ENCODE results near the gene SNX22.

SNX22 gene

DNA sequence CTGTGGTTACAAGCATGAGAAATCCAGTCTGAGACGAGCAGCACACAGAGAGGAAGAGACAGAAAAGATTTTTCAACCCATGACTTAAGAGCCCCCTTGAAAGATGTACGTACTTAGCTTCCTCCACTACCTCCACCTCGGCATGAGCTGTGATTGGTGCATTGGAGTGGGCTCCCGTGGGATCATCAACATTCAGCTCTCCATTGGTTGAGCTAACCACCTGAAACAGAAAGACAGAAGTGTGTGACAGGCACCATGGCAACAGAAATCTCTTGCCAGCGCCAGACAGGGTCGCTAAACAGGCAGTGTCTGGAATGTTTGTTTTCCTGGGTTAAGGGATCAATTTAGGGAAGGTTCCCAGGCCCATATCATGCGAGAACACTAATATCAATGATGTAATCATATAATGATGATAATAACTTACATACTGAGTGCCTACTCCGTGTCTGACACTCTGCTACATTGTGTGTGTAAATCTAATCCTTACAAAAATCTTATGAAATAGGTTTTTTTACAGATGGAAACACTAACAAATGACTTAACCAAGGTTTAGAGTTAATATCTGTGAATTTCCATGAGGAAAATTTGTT, 28.8 kb downstream of the SNX22 start:
- Histone ChIP-seq H3K4me2 (ENCODE audit: low read length) (no peak overlapping the region), H3K23ac (ENCODE audit: low read length) (no peak overlapping the region), H2BK120ac (ENCODE audit: low read depth, low read length) (no peak overlapping the region), H3K4me3 (ENCODE audit: low read length) (no peak overlapping the region), H3K9ac (ENCODE audit: low read length) (no peak overlapping the region), H3K27me3 (ENCODE audit: insufficient read depth, low read length, poor library complexity) (no peaks in the 10 kb centered on the region), H3K4ac (ENCODE audit: low read depth, low read length) (no peak overlapping the region), H3K4me1 (ENCODE audit: control insufficient read depth, low read depth, low read length) (no peaks in the 10 kb centered on the region), H2BK5ac (ENCODE audit: low read length) (no peak overlapping the region), H3K79me1 (ENCODE audit: low read length) (no peaks in the 10 kb centered on the region), H3K56ac (ENCODE audit: low read length) (no peak overlapping the region), H3K27ac (ENCODE audit: low read depth, low read length) (no peak overlapping the region), H3K18ac (ENCODE audit: low read length) (no peak overlapping the region), H4K8ac (ENCODE audit: low read depth, low read length) (no peak overlapping the region), H4K5ac (ENCODE audit: low read length) (no peak overlapping the region), H2AK5ac (ENCODE audit: low read length) (no peak overlapping the region), H3K79me2 (ENCODE audit: control insufficient read depth, insufficient read depth, low read length) (no peaks in the 10 kb centered on the region), H3K36me3 (ENCODE audit: control insufficient read depth, insufficient read depth, low read length) (no peaks in the 10 kb centered on the region), H2BK15ac (replicated peaks; ENCODE audit: low read depth) (no peak overlapping the region)
- DNase-seq: peak; percentile 61
- no CpG with 5 or more reads among the region's 8 CpGs for WGBS (ENCODE audit: extremely low coverage, insufficient coverage, low lambda C conversion rate)

DNA sequence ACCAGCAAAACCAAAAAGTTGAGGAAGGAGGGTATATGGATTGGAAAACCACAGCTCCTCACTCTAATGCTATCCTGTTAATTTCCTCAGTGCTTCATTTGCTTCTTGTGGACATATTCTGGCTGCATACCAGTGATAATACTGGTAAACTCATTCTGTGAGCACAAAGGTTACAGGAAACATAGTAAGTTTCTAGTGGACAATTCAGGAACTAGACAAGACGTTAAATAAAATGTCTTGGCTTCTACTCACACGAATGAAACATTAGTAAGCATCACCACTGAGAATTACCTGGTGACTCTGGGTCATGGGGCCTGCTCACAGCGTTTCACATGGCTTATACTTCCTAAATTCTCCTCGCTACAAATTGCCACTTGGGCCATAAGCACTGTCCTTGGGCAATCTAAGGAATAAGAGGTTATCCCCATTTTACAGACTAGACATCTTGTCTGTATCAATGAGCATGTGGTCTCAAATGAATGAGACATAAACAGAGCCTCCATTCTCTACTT, 31.4 kb downstream of the SNX22 start:
- Histone ChIP-seq H2BK15ac (replicated peaks; ENCODE audit: low read depth) (no peak overlapping the region), H3K9ac (ENCODE audit: low read length) (no peak overlapping the region), H3K4me3 (ENCODE audit: low read length) (no peak overlapping the region), H3K4me2 (ENCODE audit: low read length) (no peak overlapping the region), H3K23ac (ENCODE audit: low read length) (no peak overlapping the region), H3K18ac (ENCODE audit: low read length) (no peak overlapping the region), H3K79me2 (ENCODE audit: control insufficient read depth, insufficient read depth, low read length) (no peaks in the 10 kb centered on the region), H3K27me3 (ENCODE audit: insufficient read depth, low read length, poor library complexity) (no peaks in the 10 kb centered on the region), H2BK5ac (ENCODE audit: low read length) (no peak overlapping the region), H2BK120ac (ENCODE audit: low read depth, low read length) (no peak overlapping the region), H3K4ac (ENCODE audit: low read depth, low read length) (no peak overlapping the region), H3K27ac (ENCODE audit: low read depth, low read length) (no peak overlapping the region), H4K5ac (ENCODE audit: low read length) (no peak overlapping the region), H3K4me1 (ENCODE audit: control insufficient read depth, low read depth, low read length) (no peaks in the 10 kb centered on the region), H3K36me3 (ENCODE audit: control insufficient read depth, insufficient read depth, low read length) (no peaks in the 10 kb centered on the region), H3K79me1 (ENCODE audit: low read length) (no peaks in the 10 kb centered on the region), H2AK5ac (ENCODE audit: low read length) (no peak overlapping the region), H3K56ac (ENCODE audit: low read length) (no peak overlapping the region), H4K8ac (ENCODE audit: low read depth, low read length) (no peak overlapping the region)
- no peak for DNase-seq
- WGBS (ENCODE audit: extremely low coverage, insufficient coverage, low lambda C conversion rate): no CpG with 5 or more reads among the region's 4 CpGs

DNA sequence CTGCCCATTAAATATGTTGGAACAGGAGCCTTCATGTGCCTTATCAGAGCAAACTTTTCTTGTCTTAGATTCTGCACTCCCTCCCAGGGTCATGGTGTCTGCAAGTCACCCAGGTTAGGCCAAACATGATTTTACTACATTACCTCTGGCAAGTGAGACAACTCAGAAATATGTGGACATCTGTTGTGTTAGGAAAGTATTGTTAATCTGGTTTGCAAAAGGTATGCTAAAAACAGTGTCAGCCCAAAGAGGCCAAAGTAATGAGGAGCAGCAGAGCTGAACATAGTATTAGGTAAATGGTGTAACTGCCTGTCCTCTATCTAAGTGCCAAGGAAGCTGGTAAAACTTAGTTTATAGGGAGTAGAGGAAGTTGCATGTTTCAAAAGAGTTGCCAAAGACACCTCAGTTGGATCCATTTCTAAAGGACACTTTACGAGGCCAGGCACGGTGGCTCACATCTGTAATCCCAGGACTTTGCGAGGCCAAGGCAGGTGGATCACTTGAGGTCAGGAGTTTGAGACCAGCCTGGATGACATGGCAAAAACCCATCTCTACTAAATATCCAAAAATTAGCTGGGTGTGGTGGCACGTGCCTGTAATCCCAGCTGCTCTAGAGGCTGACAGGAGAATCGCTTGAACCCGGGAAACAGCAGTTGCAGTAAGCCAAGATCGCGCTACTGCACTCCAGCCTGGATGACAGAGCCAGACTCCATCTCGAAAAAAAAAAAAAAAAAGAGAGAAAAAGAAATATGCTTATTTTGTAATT, 33.8 kb downstream of the SNX22 start:
- no peak overlapping the region for H2BK15ac ChIP-seq (replicated peaks; ENCODE audit: low read depth)
- H3K4me2 ChIP-seq (ENCODE audit: low read length): no peak overlapping the region
- H4K8ac ChIP-seq (ENCODE audit: low read depth, low read length): no peak overlapping the region
- H2AK5ac ChIP-seq (ENCODE audit: low read length): no peak overlapping the region
- H3K79me1 ChIP-seq (ENCODE audit: low read length): no peaks in the 10 kb centered on the region
- H3K79me2 ChIP-seq (ENCODE audit: control insufficient read depth, insufficient read depth, low read length): no peaks in the 10 kb centered on the region
- H3K36me3 ChIP-seq (ENCODE audit: control insufficient read depth, insufficient read depth, low read length): no peaks in the 10 kb centered on the region
- H3K27me3 ChIP-seq (ENCODE audit: insufficient read depth, low read length, poor library complexity): no peaks in the 10 kb centered on the region
- H3K27ac ChIP-seq (ENCODE audit: low read depth, low read length): no peak overlapping the region
- WGBS (ENCODE audit: extremely low coverage, insufficient coverage, low lambda C conversion rate): no CpG with 5 or more reads among the region's 9 CpGs
- H4K5ac ChIP-seq (ENCODE audit: low read length): no peak overlapping the region
- no peak overlapping the region for H3K9ac ChIP-seq (ENCODE audit: low read length)
- H2BK120ac ChIP-seq (ENCODE audit: low read depth, low read length): no peak overlapping the region
- H3K4me3 ChIP-seq (ENCODE audit: low read length): no peak overlapping the region
- H3K4me1 ChIP-seq (ENCODE audit: control insufficient read depth, low read depth, low read length): no peaks in the 10 kb centered on the region
- no peak overlapping the region for H2BK5ac ChIP-seq (ENCODE audit: low read length)
- DNase-seq: no peak
- H3K56ac ChIP-seq (ENCODE audit: low read length): no peak overlapping the region
- no peak overlapping the region for H3K18ac ChIP-seq (ENCODE audit: low read length)
- H3K23ac ChIP-seq (ENCODE audit: low read length): no peak overlapping the region
- H3K4ac ChIP-seq (ENCODE audit: low read depth, low read length): no peak overlapping the region

- no CpG with 5 or more reads among the region's 2 CpGs for WGBS (ENCODE audit: extremely low coverage, insufficient coverage, low lambda C conversion rate)
Measured at GRCh38 chr15:64187396-64188191, 36.1 kb downstream of the SNX22 start.

GRCh38 chr15:64191971-64192830, 40.7 kb downstream of the SNX22 start:
- Histone ChIP-seq H2BK15ac (replicated peaks; ENCODE audit: low read depth) (no peak overlapping the region), H3K23ac (ENCODE audit: low read length) (no peak overlapping the region), H3K36me3 (ENCODE audit: control insufficient read depth, insufficient read depth, low read length) (no peaks in the 10 kb centered on the region), H3K4ac (ENCODE audit: low read depth, low read length) (no peak overlapping the region), H3K4me1 (ENCODE audit: control insufficient read depth, low read depth, low read length) (no peaks in the 10 kb centered on the region), H3K79me2 (ENCODE audit: control insufficient read depth, insufficient read depth, low read length) (no peaks in the 10 kb centered on the region), H2AK5ac (ENCODE audit: low read length) (no peak overlapping the region), H4K8ac (ENCODE audit: low read depth, low read length) (no peak overlapping the region), H2BK120ac (ENCODE audit: low read depth, low read length) (no peak overlapping the region), H3K4me2 (ENCODE audit: low read length) (no peak overlapping the region), H2BK5ac (ENCODE audit: low read length) (no peak overlapping the region), H4K5ac (ENCODE audit: low read length) (no peak overlapping the region), H3K18ac (ENCODE audit: low read length) (no peak overlapping the region), H3K27me3 (ENCODE audit: insufficient read depth, low read length, poor library complexity) (no peaks in the 10 kb centered on the region), H3K4me3 (ENCODE audit: low read length) (no peak overlapping the region), H3K56ac (ENCODE audit: low read length) (no peak overlapping the region), H3K27ac (ENCODE audit: low read depth, low read length) (no peak overlapping the region), H3K9ac (ENCODE audit: low read length) (no peak overlapping the region), H3K79me1 (ENCODE audit: low read length) (no peaks in the 10 kb centered on the region)
- no CpG with 5 or more reads among the region's 5 CpGs for WGBS (ENCODE audit: extremely low coverage, insufficient coverage, low lambda C conversion rate)
- no peak for DNase-seq

More at GRCh38 chr15:64187396-64188191, 36.1 kb downstream of the SNX22 start:
- Histone ChIP-seq H3K27ac (ENCODE audit: low read depth, low read length) (no peak overlapping the region), H3K36me3 (ENCODE audit: control insufficient read depth, insufficient read depth, low read length) (no peaks in the 10 kb centered on the region), H3K27me3 (ENCODE audit: insufficient read depth, low read length, poor library complexity) (no peaks in the 10 kb centered on the region), H2BK120ac (ENCODE audit: low read depth, low read length) (no peak overlapping the region), H3K79me1 (ENCODE audit: low read length) (no peaks in the 10 kb centered on the region), H2AK5ac (ENCODE audit: low read length) (no peak overlapping the region), H2BK15ac (replicated peaks; ENCODE audit: low read depth) (no peak overlapping the region), H4K5ac (ENCODE audit: low read length) (no peak overlapping the region), H3K9ac (ENCODE audit: low read length) (no peak overlapping the region), H4K8ac (ENCODE audit: low read depth, low read length) (no peak overlapping the region), H2BK5ac (ENCODE audit: low read length) (no peak overlapping the region), H3K4me2 (ENCODE audit: low read length) (no peak overlapping the region), H3K56ac (ENCODE audit: low read length) (no peak overlapping the region), H3K4me1 (ENCODE audit: control insufficient read depth, low read depth, low read length) (no peaks in the 10 kb centered on the region), H3K23ac (ENCODE audit: low read length) (no peak overlapping the region), H3K79me2 (ENCODE audit: control insufficient read depth, insufficient read depth, low read length) (no peaks in the 10 kb centered on the region), H3K4me3 (ENCODE audit: low read length) (no peak overlapping the region), H3K18ac (ENCODE audit: low read length) (no peak overlapping the region), H3K4ac (ENCODE audit: low read depth, low read length) (no peak overlapping the region)
- no peak for DNase-seq

Measured in mesendoderm (in vitro differentiated cells).